Activated naive CD4-positive, alpha-beta T cell treated with Interleukin-2 at 50 U/mL for 16 hours (primary cell): ENCODE results near the gene GAS7.

ENCODE experiments used
- DNase-seq: peaks from one replicate; pipeline ENCODE4 v3.0.0-alpha.2; 2020

GAS7 gene

GRCh38 chr17:9905902-9906301 is 292.5 kb downstream of the GAS7 start:
- no peak for DNase-seq

- DNase-seq, result no peak
Observed at GRCh38 chr17:9905078-9905415, 293.4 kb downstream of the GAS7 start, which contains the start of gene RCVRN. TSS of gene RCVRN (minus strand) at chr17:9905271. CDS start at chr17:9905180, 91 bp downstream.

- DNase-seq, result no peak
Observed at GRCh38 chr17:9904277-9905077, 293.9 kb downstream of the GAS7 start.

GRCh38 chr17:9902120-9902519 is 296.3 kb downstream of the GAS7 start:
- DNase-seq, result no peak

GRCh38 chr17:9900784-9901183 is 297.6 kb downstream of the GAS7 start:
- DNase-seq, result no peak

GRCh38 chr17:9900044-9900594 is 298.3 kb downstream of the GAS7 start:
- no peak for DNase-seq

GRCh38 chr17:9899280-9900043 is 298.9 kb downstream of the GAS7 start:
- DNase-seq, result no peak

- DNase-seq, result no peak
Observed at GRCh38 chr17:9898812-9899211, 299.6 kb downstream of the GAS7 start.

GRCh38 chr17:9897372-9897968 is 300.9 kb downstream of the GAS7 start:
- no peak for DNase-seq

GRCh38 chr17:9895923-9896322 is 302.5 kb downstream of the GAS7 start:
- DNase-seq, result no peak

- DNase-seq, result no peak
Observed at GRCh38 chr17:9894231-9894630, 304.2 kb downstream of the GAS7 start.

GRCh38 chr17:9893411-9894012 is 304.9 kb downstream of the GAS7 start:
- DNase-seq, result no peak

GRCh38 chr17:9890124-9890523 is 308.3 kb downstream of the GAS7 start:
- no peak for DNase-seq

GRCh38 chr17:9887508-9887907 is 310.9 kb downstream of the GAS7 start:
- DNase-seq, result no peak

GRCh38 chr17:9886141-9886930 is 312.1 kb downstream of the GAS7 start:
- no peak for DNase-seq

- DNase-seq, result no peak
Observed at GRCh38 chr17:9883451-9883850, 315.0 kb downstream of the GAS7 start.

- DNase-seq, result no peak
Observed at GRCh38 chr17:9880582-9880999, 317.8 kb downstream of the GAS7 start.

- no peak for DNase-seq
Observed at GRCh38 chr17:9878786-9879525, 319.4 kb downstream of the GAS7 start.

- DNase-seq, result no peak
Observed at GRCh38 chr17:9878356-9878755, 320.1 kb downstream of the GAS7 start.

- DNase-seq, result no peak
Observed at GRCh38 chr17:9875441-9875840, 323.0 kb downstream of the GAS7 start.

GRCh38 chr17:9874722-9875121 is 323.7 kb downstream of the GAS7 start:
- no peak for DNase-seq

GRCh38 chr17:9872852-9873251 is 325.6 kb downstream of the GAS7 start:
- DNase-seq, result no peak
